ENCODE measurements around the gene PARVB.
A peak's percentile ranks its signal among the peaks of the same experiment; 100 is the strongest.

Gene PARVB

GRCh38 chr22:44018594-44018993, 5.5 kb upstream of the PARVB start:
- no peak overlapping the region for H3K4me3 ChIP-seq (ENCODE audit: low read depth, low read length)
- DNase-seq (ENCODE audit: low read depth), result no peak
- no peak for TF ChIP-seq CTCF (IDR thresholded peaks at IDR 0.05; ENCODE audit: insufficient read depth, low read depth, low read length, missing control alignments)

GRCh38 chr22:44019416-44019815, 4.7 kb upstream of the PARVB start:
- DNase-seq (ENCODE audit: low read depth), result no peak
- no peak for TF ChIP-seq CTCF (IDR thresholded peaks at IDR 0.05; ENCODE audit: insufficient read depth, low read depth, low read length, missing control alignments)

GRCh38 chr22:44019846-44020245, 4.3 kb upstream of the PARVB start:
- no peak for TF ChIP-seq CTCF (IDR thresholded peaks at IDR 0.05; ENCODE audit: insufficient read depth, low read depth, low read length, missing control alignments)
- no peak overlapping the region for H3K4me3 ChIP-seq (ENCODE audit: low read depth, low read length)
- no peak for DNase-seq (ENCODE audit: low read depth)

More at GRCh38 chr22:44019416-44019815, 4.7 kb upstream of the PARVB start:
- H3K4me3 ChIP-seq (ENCODE audit: low read depth, low read length), result no peak overlapping the region

GRCh38 chr22:44020981-44021380, 3.1 kb upstream of the PARVB start:
- DNase-seq (ENCODE audit: low read depth), result no peak
- no peak overlapping the region for H3K4me3 ChIP-seq (ENCODE audit: low read depth, low read length)
- TF ChIP-seq CTCF (IDR thresholded peaks at IDR 0.05; ENCODE audit: insufficient read depth, low read depth, low read length, missing control alignments), result no peak

GRCh38 chr22:44023404-44024287, 456 bp upstream of the PARVB start:
- peak overlapping the region; percentile 88 for H3K4me3 ChIP-seq (ENCODE audit: low read depth, low read length)
- TF ChIP-seq CTCF (IDR thresholded peaks at IDR 0.05; ENCODE audit: insufficient read depth, low read depth, low read length, missing control alignments), result no peak
- peak; percentile 74 for DNase-seq (ENCODE audit: low read depth)

GRCh38 chr22:44025171-44026065, 1.3 kb downstream of the PARVB start:
- DNase-seq (ENCODE audit: low read depth), result peak; percentile 95
- peak overlapping the region; percentile 79 for H3K4me3 ChIP-seq (ENCODE audit: low read depth, low read length)
- TF ChIP-seq CTCF (IDR thresholded peaks at IDR 0.05; ENCODE audit: insufficient read depth, low read depth, low read length, missing control alignments), result no peak

Measured in GM12865 (cell line).